ENCODE measurements around the gene OPCML.

DNA sequence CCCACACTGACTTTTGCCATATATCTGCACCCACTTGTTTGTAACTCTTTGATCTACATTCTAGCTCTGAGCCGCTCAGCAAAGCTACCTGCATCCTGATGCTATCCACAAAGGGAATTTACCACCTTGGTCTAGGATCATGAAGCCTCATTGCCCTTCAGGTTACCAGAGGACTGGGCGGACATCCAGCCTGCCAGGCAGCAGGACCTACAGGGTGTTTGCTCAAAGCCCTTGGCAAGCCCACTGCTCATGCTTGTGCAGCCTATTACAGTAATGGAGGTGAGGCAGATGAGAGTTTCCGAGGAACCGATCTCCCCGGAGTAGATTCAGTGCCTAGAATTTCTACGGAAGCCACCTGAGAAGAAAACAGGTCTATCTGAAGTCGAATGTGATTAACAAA lies 417.2 kb downstream of the OPCML start:
- TF ChIP-seq, protein P1, sequence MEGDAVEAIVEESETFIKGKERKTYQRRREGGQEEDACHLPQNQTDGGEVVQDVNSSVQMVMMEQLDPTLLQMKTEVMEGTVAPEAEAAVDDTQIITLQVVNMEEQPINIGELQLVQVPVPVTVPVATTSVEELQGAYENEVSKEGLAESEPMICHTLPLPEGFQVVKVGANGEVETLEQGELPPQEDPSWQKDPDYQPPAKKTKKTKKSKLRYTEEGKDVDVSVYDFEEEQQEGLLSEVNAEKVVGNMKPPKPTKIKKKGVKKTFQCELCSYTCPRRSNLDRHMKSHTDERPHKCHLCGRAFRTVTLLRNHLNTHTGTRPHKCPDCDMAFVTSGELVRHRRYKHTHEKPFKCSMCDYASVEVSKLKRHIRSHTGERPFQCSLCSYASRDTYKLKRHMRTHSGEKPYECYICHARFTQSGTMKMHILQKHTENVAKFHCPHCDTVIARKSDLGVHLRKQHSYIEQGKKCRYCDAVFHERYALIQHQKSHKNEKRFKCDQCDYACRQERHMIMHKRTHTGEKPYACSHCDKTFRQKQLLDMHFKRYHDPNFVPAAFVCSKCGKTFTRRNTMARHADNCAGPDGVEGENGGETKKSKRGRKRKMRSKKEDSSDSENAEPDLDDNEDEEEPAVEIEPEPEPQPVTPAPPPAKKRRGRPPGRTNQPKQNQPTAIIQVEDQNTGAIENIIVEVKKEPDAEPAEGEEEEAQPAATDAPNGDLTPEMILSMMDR (IDR thresholded peaks at IDR 0.05), result no peak
- TF ChIP-seq POLR2A (IDR thresholded peaks at IDR 0.05), result no peak
